ENCODE data around the gene E2F4.

The E2F4 gene

GRCh38 chr16:67204076-67204475 lies 12.1 kb downstream of the E2F4 start:
- no peak for DNase-seq (ENCODE audit: low read depth)
- no peak for TF ChIP-seq CTCF (conservative IDR thresholded peaks at IDR 0.05; ENCODE audit: control insufficient read depth, insufficient read depth, low read depth, low read length)
- no peak overlapping the region for H3K4me3 ChIP-seq (ENCODE audit: control insufficient read depth, low read depth, low read length)

DNA sequence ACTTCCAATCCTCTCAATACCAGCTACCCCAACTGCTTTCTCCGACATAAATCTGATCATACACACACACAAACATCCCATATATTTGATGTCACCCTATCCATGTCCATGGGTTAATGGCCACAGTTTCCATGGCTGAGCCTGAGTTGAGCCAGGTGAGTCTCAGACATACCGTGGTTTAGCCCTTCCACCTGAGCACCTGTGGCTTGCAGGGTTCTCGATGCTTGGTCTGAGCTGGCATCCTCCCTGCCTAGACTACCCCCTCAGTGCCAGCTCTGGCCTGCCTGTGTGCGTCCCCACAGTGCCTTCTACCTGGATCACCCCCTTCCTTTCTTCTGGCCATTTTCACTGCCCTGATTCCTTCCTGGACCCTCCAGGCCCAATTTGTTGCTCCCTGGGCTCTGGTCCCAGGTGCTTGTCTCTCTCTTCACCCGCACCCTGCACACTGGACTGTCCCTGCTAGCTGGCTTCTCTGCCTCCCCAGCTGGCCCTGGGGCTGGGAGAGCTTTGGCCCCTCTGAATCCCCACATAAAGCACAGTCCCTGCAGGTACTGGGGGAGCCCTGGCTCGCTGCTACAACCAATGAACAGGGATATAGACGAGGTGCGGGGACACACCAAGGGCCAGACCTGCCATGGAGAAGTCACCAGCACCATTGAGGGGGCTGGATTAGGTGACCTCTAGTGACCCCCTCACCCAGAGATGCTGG lies 14.3 kb downstream of the E2F4 start:
- no peak for TF ChIP-seq CTCF (conservative IDR thresholded peaks at IDR 0.05; ENCODE audit: control insufficient read depth, insufficient read depth, low read depth, low read length)
- no peak for DNase-seq (ENCODE audit: low read depth)
- no peak overlapping the region for H3K4me3 ChIP-seq (ENCODE audit: control insufficient read depth, low read depth, low read length)

DNA sequence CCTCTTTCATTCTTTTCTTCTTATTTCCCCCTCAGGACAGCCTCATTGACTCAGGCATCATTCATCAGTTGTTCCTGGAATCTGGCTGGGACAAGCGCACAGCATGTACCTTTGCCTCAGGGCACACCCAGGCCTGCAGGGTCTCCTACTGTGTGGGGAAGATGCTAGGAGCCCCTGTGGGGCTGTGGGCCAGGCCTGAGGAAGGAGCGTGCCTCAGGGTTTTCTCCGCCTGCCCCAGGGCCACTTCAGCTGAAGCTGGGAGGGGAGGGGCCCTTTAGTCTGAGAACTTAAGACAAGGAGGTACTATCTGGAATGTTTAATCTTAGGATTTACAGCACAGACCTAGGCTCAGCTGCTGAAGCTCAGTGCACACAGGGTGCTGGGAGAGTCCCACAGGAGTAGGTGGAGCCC lies 14.9 kb downstream of the E2F4 start:
- peak; percentile 41 for DNase-seq (ENCODE audit: low read depth)
- H3K4me3 ChIP-seq (ENCODE audit: control insufficient read depth, low read depth, low read length): no peak overlapping the region
- no peak for TF ChIP-seq CTCF (conservative IDR thresholded peaks at IDR 0.05; ENCODE audit: control insufficient read depth, insufficient read depth, low read depth, low read length)

GRCh38 chr16:67207249-67208091 lies 15.5 kb downstream of the E2F4 start:
- TF ChIP-seq CTCF (conservative IDR thresholded peaks at IDR 0.05; ENCODE audit: control insufficient read depth, insufficient read depth, low read depth, low read length): no peak
- peak; percentile 46 for DNase-seq (ENCODE audit: low read depth)
- no peak overlapping the region for H3K4me3 ChIP-seq (ENCODE audit: control insufficient read depth, low read depth, low read length)

DNA sequence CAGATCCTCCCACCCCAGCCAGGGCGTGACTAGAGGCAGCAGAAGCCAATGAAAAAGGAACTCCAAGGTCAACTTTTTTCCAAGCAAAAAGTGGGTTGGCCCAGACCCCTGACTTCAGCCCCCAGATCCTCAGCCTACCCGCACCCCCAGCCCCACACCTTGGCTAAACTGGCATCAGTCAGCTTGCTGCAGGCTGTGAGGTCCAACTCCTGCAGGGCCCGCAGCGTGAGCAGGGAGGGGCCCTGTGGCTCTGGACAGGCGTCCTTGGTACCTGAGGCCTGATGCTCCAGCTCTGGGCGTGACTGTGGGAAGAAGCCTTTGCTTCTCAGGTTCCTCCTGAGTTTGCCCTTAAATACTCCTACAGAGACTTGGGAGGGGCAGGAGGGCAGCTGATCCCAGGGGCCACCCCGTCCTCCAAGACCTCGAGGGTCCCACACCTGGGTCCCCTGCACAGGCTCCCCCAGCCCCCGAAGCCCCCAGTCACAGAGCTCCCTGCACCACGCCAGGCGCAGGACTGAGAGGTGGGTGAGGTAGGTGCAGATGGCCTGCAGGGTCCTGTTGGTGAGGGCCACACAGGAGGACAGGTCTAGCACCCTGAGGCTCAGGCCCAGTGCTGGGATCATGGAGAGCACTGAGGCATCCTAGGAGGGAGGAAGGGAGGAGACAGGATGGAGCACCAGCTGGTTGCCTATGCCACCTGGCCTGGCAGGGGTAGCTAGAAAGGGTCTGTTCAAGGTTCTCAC lies 16.4 kb downstream of the E2F4 start:
- TF ChIP-seq CTCF (conservative IDR thresholded peaks at IDR 0.05; ENCODE audit: control insufficient read depth, insufficient read depth, low read depth, low read length): no peak
- no peak overlapping the region for H3K4me3 ChIP-seq (ENCODE audit: control insufficient read depth, low read depth, low read length)
- DNase-seq (ENCODE audit: low read depth): no peak

DNA sequence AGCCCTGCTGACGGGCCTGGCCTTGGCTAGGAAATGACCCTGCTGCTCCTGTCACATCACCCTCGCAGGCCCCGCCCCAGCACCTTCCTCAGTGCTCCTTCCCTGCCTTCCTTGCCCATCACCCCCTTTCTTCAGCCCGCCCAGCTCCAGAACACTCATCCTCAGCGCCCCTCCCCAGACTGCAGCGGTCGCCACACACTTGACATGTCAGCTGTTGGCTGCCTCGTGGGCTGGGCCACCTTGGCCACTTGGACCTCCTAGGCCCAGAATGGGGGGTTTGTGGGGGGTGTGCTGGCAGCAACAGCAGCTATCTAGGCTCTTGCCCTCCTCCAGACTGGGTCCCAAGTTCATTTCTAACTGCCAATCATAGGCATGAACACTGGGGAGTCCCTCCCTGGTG lies 17.6 kb downstream of the E2F4 start:
- no peak overlapping the region for H3K4me3 ChIP-seq (ENCODE audit: control insufficient read depth, low read depth, low read length)
- DNase-seq (ENCODE audit: low read depth): no peak
- no peak for TF ChIP-seq CTCF (conservative IDR thresholded peaks at IDR 0.05; ENCODE audit: control insufficient read depth, insufficient read depth, low read depth, low read length)

Data from fibroblast of mammary gland (primary cell).